NCI-H1105 (cell line): ENCODE results near the gene TOPAZ1.

Source experiments
- DNase-seq: peaks from one replicate; lab custom pipeline; 2025; lab: John Stamatoyannopoulos, UW

The TOPAZ1 gene

DNA sequence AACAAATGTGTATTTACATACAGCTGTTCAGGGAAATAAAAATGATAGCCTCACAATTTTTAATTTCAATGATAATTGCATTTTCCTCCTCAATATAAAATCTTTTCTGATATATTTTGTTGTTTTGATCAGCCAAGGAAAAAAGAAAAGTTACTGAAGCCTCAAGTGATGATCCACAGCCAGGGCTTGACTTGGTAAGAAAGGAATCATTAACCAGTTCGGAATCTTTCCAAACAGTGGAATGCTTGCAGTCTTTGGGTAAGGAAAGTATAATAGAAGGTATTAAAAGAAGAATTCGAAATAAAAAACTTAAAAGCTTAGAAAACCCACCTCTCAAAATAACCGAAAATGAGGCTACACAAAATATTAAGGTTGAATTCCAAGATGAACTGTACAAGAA lies 1.0 kb downstream of the TOPAZ1 start:
- no peak for DNase-seq

DNA sequence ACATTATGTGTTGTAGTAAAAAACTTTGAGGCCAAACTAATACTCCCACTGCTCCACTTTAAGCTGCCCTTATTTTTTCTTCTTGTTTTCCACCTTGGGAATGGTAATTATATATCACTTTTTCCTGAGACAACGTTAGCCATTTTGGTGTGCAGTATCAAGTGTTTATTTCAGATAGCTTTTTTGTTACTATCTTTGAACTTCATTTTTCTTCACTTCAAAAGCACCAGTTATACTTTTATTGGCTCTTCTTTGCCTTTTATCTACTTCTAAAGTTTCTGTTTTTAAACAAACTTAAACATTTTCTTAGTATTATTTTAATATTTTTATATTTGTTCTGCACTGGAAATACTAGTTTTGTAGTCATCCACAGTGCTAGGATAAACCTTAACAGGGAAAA lies 6.5 kb downstream of the TOPAZ1 start:
- no peak for DNase-seq

DNA sequence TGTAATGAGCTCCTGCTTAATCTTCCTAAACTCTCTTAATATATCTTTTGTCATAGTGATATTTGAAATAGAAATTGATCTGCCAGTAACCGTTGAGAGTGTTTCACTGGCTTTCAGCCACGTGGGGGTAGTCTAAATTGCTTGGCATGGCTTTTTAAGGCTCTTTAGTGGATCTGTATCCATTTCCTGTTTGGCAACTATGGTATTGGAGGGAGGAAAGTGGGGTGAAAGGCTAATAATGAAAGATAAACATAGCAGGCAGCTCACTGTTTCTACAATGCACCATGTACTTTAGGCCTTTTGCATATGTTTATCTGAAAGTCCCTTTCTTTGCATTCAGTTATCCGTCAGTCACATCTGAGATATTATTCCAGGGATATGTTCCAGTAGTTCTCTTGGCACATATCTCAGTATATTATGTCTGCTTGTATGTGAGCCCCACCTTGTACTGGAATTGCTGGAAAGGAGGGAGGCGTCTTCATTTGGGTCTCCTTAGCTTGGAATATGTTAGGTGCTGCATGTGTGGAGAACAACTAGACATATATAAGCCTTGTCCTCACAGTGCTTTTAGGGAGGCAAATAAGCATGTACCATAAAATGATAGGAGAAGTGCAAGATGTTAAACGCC lies 10.8 kb downstream of the TOPAZ1 start:
- peak; percentile 18 for DNase-seq

DNA sequence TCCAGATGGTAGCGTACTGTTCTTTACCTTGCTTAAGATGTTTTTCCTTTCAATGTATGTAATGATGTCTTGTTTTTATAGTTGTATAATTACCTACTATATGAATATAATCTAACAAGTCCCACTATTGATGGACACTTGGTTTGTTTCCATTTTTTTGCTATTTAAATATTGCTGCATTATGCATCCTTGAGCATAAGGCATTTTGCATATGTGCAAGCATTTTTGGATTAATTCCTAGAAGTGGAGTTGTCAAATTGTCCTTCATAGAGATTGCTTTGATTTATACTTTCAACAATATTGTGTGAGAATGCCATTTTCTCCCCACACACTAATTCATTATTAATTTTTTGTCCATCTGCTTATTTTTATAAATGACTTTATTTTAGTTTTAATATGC lies 17.7 kb downstream of the TOPAZ1 start:
- no peak for DNase-seq

DNA sequence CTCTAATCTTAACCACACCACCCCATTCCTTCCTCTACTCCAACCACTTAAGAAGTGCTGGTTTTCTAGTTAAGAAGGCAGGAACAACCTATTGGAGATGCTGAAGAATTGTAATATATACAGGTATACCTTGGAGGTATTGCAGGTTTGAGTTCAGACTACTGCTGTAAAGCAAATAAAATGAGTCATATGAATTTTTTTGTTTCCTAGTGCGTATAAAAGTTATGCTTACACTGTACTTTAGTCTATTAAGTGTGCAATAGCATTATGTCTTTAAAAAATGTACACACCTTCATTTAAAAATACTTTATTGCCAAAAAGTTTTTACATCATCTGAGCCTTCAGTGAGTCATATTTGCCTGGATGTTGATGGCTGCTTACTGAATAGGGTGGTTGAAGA lies 22.5 kb downstream of the TOPAZ1 start:
- DNase-seq: no peak

DNA sequence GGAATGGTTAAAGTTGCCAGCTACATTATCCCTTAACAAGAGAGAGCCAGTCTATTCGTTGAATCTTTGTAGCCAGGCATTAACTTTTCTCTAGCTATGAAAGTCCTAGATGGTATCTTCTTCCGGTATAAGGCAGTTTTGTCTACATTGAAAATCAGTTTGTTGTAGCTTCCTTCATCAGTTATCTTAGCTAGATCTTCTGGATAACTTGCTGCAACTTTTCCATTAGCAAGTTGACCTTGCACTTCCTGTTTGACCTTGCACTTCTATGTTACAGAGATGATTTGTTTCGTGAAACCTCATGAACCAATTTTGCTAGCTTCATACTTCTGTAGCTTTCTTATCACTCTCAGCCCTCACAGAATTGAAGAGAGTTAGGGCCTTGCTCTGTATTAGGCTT lies 24.1 kb downstream of the TOPAZ1 start:
- no peak for DNase-seq

DNA sequence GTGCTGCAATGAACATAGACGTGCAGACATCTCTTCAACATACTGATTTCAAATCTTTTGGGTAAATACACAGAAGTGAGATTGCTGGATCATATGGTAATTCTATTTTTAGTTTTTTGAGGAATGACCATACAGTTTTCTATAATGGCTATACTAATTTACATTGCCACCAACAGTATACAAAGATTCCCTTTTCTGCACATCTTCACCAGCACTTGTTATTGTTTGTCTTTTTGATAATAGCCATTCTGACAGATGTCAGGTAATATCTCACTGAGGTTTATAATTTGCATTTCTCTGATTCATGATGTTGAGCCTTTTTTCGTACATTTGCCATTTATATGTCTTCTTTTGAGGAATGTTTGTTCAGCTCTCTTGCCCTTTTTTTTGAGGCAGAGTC lies 30.5 kb downstream of the TOPAZ1 start:
- no peak for DNase-seq

DNA sequence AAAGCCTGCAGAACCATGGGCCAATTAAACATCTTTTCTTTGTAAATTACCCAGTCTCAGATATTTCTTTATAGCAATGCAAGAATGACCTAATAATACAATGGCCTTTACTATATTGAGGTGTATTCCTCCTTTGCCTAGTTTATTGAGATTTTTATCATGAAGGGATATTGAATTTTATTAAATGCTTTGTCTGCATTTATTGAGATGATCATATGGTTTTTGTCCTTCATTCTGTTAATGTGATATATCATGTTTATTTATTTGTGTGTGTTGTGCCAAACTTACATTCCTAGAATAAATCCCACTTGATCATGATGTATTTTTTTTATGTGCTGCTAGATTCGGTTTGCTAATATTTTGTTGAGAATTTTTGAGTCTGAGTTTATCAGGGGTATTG lies 36.2 kb downstream of the TOPAZ1 start:
- no peak for DNase-seq

DNA sequence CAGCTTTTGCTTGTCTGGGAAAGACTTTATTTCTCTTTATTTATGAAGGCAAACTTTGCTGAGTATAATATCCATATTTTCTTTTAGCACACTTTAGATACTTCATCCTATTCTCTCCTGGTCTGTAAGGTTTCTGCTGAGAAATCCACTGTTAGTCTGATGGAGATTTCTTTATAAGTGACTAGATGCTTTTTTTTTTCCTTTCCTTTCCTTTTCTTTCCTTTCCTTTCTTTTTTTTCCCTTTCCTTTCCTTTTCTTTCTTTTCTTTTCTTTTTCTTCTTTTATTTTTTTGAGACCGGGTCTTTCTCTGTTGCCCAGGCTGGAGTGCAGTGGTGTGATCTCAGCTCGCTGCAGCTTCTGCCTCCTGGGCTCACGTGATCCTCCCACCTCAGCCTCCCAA lies 38.4 kb downstream of the TOPAZ1 start:
- DNase-seq: no peak

DNA sequence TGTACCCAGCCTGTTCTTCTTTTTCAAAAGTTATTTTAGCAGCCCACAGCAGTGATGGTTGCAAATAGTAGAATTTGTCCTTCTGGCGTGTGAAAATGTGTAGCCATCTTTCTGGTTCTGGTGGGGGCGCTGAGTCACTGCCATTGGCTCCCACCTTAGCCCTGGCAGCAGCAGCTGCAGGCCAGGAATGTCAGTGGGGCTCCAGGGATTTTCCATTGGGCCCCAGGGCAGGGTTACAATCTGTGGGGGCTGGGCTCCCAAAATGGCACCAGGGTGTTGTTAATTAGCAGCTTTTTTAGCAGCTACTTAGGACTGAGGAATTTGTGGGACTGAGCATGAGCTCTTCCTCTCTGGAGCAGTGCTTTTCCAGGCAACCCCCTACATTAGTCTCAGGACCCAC lies 38.9 kb downstream of the TOPAZ1 start:
- DNase-seq: no peak

DNA sequence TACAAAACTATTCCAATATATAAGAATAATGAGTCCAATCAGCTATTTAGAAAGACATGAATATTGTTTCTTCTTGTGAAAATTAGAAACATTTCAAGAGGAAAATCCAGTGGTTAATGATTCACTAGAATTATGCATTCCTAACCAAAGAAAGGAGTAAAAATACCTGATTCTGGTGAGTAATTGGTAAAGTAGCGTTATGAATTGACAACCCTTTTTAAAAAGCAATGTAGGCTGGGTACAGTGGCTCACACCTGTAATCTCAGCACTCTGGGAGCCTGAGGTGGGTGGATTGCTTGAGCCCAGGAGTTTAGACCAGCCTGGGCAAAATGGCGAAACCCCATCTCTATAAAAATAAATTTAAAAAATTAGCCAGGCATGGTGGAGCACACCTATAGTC lies 43.3 kb downstream of the TOPAZ1 start:
- no peak for DNase-seq

DNA sequence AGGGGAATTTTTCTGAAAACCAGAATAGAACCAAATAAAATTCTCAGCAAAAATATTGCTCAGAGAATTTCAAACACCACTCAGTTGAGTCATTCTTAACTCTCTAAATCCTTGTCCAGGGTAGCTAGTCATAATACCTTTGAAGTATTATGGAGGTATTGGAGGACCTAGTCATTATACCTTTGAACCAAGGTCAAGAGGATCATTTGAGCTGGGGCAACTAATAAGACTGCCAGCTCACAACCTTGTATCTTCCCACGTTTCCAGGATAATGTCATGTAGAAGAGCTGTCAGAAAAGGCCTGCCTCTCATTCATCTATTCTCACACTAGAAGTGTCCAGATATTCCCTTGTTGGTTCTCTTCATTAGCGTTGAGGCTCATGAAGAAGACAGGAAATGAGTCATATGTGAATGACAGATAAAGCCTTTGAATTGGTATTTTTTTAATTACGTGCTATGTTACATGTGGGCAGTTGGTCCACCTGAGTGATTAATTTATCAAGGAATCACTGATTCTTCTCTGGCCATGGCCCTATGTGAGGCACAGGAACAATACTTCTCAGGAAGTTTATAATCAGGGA lies 48.3 kb downstream of the TOPAZ1 start:
- DNase-seq: no peak

DNA sequence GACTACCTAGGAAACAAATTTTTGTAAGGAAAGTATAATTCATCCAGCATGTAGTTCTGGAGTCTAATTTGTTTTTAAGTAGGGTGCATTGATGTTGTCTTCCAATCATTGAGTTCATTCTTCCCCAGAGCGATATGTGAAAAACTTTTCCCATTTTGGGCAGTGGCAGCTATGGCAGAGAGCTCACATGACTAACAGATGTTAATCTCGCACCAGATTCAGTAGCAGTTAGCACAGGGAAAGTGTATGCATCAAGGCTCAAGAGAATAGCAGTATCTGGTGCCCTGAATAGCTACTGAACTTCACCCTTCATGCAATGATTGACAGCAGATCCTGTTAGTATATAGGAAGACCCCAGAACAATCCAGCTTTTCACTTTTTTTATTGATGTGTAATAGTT lies 50.6 kb downstream of the TOPAZ1 start:
- DNase-seq: no peak

DNA sequence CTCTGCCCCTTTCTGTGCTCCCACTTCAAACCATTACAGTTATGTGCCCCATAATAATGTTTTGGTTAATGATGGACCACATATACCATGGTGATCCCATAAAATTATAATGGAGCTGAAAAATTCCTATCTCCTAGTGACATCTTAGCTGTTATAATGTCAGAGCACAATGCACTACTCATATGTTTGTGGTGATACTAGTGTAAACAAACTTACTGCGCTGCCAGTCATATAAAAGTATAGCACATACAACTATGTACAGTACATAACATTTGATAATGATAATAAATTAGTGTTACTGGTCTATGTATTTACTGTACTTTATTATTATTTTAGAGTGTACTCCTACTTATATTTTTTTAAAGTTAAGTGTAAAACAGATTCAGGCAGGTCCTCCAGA lies 51.3 kb downstream of the TOPAZ1 start:
- no peak for DNase-seq

DNA sequence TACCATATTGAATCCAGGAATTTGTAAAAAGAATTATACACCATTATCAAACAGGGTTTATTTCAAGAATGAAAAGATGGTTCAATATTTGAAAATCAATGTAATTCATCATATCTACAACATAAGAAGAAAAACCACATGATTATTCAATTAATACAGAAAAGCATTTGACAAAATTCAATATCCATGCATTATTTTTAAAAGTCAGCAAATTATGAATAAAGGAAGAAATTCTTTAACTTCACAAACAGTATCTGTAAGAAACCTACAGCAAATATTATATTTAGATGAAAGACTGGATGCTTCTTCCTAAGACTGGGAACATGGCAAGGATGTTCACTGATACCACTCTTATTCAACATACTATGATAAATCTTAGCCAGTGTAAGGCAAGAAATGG lies 55.6 kb downstream of the TOPAZ1 start:
- DNase-seq: no peak

DNA sequence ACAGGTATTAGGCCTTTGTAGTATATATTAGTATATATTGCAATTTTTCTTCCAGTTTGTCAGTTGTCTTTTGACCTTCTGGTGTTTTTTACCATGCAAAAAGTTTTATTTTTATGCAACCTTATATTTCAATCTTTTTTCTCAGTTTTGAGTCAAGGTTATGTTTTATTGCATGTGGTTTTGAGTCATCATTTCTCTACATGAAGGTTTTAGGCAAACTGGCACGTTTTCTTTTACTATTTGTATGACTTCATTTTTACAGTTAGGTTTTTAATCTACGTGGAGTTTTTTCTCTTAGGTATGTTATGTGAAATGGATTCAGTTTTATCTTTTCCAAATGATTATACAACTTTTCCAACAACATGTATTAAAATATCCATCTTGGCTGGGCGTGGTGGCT lies 60.1 kb downstream of the TOPAZ1 start:
- DNase-seq: no peak

DNA sequence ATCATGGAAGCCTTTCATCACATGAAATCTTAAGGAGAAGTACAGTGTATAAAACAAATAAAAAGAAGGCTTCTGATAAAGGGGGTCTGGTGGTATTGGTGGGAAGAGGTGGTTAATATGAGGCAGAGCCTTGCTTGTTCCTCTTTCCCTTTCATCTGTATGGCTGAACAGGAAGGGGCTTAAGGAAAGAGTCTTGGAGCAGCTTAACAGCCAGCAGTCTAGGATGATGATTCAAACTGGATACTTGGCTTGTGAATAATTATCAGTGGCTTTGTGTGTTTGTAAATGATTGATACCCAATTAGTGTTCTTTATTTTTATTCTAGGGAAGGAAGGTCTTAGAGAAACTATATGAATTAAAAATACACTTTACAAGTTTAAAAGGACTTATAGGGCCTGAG lies 67.8 kb downstream of the TOPAZ1 start:
- no peak for DNase-seq

DNA sequence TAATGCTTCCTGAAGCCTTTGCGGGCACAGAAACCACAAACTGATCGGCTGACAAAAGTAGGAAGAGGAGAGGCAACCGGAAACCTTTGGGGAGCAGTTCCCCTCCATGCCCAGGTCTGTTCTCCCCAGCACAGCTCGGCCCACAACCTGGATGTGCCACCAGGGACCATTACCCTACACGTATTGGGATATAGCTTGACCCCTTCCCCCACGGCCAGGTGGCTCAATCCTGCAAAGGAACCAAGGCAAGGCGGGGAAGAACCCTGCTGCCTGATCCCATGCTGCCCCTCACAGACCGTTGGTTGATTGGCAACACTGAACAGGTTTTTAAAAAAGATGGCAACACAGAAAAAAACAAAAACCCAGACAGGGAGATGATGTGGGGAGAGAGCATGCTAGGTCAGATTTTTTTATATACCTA lies 77.2 kb downstream of the TOPAZ1 start:
- DNase-seq: no peak

DNA sequence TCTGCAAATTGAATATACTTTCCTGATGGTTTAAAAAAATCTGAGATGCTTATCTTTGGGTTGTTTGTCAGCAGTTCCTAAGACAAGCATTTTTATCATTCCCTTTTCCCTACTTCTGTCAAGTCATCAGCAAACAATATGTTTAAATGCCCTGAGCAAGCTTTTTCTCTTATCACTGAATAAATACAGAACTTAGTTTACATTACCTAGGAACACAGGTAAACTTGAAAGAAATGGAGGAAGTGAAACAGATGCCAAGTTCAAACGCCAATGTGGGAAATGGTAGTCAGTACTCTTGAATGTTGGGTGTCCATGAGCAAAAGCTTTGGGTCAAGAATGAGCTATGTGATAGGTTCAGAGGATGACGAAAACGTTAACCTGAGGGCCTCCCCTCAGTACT lies 79.6 kb downstream of the TOPAZ1 start:
- DNase-seq: no peak

DNA sequence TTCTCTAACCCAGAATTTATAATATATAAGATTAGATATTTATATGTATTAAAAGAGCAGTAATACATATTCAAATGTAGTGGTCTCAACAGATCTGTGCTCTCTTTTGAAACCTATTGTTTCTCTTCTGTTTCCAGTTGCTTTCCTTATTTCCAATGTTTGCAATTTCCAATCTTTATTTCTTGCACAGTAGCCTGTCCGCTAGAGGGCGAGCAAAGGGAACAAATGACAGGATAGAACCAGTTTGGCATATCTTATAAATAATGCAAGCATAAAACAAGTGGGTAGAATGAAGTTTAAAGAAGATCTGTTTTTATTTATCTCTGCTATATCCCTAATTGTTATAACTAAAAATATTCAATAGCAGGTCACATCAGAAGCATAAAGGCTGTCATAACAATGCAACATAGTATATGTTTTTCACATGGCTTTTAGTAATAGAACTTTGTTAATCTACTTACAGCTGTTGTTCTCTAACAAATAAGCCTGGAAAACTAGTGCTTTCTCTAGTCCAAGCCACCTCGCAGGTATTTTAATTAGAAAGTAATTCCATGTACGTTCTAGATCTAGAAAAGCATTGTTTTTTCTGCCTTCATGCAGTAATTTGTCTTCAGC lies 81.8 kb downstream of the TOPAZ1 start:
- DNase-seq: peak; percentile 56

DNA sequence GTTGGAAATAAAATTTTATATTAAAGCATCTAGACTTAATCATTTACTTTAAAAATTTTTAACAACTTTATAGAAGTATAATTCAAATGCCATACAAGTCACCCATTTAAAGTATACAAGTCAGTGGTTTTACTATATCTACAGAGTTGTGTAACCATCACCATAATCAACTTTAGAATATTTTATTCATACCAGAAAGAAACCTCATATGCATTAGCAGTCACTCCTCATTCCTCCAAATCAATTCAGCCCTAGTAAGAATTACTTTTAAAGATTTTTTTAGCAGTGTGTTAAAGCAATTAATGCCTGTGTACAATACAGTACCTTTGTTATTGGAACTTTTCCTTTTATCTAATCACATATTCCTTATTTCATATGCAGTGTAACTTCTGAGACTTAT lies 82.9 kb downstream of the TOPAZ1 start:
- no peak for DNase-seq

DNA sequence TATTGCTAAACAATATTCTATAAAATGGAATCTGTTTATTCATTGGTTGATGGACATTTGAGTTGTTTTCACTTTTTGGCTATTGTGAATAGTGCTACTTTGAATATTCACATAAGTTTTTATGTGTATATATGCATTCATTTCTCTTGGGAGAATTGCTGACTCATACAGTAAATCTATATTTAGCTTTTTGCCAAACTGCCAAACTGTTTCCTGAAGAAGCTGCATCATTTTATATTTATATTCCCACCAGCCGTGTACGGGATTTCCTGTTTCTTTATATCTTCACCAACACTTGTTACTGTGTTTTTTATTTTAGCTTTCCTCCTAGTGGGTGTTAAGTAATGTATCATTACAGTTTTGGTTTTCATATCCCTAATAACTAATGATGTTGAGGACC lies 84.3 kb downstream of the TOPAZ1 start:
- DNase-seq: no peak

DNA sequence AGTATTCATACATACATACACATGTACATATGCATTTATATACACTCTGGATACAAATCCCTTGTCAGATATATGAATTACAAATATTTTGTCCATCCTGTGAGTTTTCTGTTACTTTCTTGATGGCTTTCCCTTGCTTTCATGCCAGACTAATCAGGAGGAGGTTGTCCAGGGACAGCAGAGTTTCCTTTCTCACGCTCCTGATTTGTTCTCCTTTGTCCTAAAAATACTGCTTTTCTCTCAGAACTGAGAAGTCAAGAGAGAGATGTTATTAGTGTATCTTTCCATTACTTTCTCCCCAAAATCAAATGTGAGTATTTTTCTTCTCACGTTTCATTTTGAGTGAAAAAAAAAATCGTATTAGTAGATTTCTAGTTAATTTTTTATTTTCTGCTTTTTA lies 84.8 kb downstream of the TOPAZ1 start:
- no peak for DNase-seq

DNA sequence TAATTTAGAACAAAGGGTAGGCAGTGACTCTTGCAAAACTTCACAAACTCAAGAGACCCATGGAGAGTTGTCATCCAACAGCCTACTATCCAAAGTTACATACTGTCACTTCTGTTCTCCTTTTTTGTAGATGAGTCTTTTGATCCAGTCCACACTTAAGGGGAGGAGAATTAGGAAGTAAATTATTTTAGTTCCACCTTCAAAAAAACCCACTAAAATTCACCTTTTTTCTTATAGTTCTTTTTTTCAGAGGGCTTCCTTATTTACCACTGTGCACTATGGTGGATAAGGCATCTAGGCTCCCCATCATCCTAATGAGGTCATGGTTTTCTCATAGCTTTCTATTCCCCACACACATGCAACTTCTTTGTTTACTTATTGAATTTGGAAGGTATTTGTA lies 88.3 kb downstream of the TOPAZ1 start:
- no peak for DNase-seq
